HG03469 (cell line): ENCODE results near the gene PITPNB.

Experiments
- ATAC-seq: cut with Tn5 transposase; IDR thresholded peaks from one replicate; pipeline ENCODE4 v1.9.1; 2021; ENCODE audit warnings: mild to moderate bottlenecking, moderate library complexity, moderate number of reproducible peaks; ENCODE audit not compliant: unreplicated experiment

The PITPNB gene

GRCh38 chr22:27863001-27863400 lies 56.1 kb downstream of the PITPNB start:
- ATAC-seq, result no peak

DNA sequence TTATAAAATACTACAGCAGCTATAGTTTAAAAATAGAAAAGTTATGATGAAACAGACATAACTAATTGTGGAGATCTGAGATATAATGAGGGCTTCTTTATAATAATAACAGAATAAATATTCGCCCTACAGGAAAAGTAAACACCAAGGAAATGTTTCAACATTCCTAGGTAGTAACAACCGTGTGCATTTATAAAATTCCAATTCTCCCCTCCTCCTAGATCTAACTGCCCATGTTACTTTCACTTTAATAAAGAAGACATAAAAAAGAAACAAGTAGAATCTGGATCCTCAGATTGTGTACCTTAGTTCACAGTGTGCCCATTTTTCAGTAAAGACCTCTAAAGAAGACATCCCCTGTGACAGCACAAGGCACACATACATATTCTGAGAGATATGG lies 59.7 kb downstream of the PITPNB start:
- no peak for ATAC-seq

DNA sequence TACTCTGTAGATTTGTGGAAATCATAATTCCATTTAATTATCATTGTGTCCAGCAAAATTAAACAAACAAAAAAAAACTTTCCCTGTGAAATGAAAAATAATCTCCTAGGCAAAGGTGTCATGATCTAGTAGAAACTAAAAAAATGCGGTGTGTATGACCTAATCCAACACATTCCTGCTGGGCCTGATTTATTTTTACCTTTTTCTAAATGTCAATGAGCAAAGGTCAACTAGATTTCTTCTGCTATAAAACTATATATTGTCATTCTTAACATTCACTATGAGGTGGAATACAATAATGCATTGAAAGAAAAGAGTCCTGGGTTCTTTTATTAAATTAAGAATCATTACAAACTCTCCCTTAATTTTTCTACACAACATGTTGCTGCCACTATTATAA lies 60.4 kb downstream of the PITPNB start:
- ATAC-seq, result no peak

GRCh38 chr22:27857443-27857842 lies 61.6 kb downstream of the PITPNB start:
- ATAC-seq, result no peak

DNA sequence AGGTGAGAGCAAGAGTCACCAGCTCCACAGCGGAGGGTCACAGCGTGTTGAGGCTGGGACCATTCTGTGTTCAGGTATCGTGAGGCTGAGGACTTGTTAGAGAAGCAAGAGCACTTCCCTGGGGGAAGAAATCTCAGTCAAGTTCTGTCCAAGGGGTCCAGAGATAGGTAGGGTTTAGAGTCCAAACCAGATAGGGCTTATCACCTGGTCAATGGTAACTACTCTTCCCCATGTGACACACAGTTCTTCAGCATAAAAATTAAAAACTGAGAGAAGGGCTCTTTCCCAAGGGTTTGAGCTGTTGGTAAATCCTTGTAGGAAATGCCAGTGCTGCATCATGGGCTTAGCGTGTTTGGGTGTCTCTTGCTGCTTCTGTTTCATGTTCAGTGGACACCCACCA lies 62.7 kb downstream of the PITPNB start:
- no peak for ATAC-seq

DNA sequence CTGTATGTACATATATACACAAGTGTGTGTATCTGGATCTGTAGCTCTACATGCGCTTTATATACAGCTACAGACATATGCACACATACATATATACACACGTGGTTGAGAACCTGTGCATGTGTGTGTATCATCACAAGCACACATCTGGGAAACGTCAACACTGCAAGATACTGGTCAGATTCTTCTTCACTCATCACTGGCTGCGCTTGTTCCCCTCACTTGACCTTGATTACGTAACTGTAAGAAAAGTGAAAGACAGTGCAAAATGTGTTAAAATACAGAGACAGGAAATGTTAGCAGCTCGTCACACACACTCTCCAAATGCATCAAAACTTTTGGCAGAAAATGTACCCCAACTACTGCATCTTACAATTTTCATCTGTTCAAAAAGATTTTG lies 65.6 kb downstream of the PITPNB start:
- ATAC-seq, result no peak

DNA sequence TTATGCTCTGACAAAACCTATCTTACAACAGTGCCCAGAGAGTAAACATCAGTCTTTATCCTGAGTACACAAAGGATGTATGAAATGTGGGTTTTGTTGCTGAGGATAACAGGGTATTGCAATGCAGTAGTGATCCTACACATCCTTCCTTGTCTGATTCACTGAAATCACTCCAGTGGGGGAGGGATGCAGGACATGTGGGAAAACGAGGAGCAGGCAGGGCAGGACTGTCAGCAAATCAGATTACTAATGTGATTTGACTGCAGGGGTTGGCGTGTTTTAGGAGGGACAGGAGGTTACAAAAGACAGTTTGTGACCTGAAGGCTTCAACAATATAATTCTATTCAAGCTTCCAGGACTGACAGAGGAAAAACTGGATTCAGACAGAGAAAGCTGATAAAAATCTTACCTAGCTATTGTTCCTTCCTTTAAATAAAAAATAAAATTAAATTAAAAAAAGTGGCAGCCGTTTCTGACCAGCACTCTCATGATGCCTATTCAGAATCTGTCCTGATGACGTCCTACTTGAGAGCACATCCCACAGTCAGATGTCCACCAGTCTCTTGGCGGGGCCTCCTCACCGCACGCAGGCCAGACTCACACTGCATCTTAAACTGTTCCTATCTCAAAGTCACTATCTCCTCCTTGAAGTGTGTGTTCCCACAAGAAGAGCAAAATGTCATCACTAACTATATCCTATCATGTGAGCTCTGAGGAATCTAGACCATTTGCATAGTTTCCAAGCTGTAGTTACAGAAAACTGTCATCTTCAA lies 66.9 kb downstream of the PITPNB start:
- no peak for ATAC-seq

DNA sequence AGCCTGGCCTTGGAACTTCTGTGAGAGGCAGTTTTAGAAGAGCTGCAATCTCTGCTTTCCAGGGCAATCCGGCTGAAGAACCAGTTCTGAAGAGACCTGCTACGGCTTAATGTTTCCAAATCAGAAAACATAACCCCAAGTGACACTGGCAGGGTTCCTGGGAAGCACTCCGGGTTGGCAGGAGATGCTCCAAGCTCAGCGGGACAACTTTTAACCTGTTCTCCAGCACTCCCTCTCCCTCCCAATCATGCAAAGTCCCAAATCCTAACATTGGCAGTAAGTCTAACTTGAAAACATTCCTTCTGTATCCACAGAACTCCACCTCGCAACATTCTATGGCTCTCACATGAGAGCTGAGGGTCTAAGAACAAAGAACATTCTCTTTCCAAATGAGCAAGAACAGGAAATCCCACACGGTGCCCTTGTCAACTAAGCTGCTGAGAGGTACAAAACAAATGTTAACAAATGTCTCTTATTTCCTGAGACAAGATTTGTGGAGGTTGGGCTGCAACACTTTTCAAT lies 69.0 kb downstream of the PITPNB start:
- ATAC-seq, result no peak

DNA sequence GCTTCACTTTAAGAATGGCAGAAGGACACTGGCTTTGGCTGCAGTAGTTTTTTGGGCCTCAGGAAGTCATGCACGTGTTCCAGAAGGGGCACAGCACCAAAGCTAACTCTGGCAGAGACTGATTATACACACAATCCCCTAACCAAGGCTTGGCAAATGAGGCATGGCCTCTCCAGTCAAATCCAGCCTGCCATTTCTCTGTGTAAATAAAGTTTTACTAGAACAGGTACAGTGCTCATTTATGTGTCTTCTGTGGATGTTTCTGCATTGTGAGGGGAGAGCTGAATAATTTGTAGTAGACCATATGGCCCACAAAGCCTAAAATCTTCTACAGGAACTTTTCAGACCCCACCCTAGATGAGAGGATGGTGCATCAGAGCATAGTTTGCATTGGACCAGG lies 71.1 kb downstream of the PITPNB start:
- no peak for ATAC-seq

DNA sequence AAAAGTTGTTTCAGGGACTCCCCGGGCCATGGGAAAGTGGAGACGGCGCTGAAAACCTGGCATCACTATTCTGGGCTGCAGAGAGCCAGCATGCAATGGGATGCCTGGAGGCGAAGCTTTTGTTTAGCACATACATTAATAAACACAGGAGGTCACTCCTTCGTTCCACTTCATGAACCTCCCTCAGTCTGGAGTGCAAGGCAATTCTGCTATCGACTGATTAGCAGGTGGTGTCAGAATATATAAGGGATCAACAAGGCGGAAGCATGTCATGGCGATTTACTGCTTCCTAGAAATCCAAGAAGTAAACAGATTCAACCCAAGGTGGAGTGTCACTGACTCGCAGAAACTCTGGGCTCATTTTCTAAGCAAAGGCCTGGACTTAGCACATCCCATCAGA lies 72.1 kb downstream of the PITPNB start:
- ATAC-seq, result no peak

GRCh38 chr22:27846248-27846757 lies 72.8 kb downstream of the PITPNB start:
- ATAC-seq, result no peak

GRCh38 chr22:27845644-27846043 lies 73.4 kb downstream of the PITPNB start:
- no peak for ATAC-seq

DNA sequence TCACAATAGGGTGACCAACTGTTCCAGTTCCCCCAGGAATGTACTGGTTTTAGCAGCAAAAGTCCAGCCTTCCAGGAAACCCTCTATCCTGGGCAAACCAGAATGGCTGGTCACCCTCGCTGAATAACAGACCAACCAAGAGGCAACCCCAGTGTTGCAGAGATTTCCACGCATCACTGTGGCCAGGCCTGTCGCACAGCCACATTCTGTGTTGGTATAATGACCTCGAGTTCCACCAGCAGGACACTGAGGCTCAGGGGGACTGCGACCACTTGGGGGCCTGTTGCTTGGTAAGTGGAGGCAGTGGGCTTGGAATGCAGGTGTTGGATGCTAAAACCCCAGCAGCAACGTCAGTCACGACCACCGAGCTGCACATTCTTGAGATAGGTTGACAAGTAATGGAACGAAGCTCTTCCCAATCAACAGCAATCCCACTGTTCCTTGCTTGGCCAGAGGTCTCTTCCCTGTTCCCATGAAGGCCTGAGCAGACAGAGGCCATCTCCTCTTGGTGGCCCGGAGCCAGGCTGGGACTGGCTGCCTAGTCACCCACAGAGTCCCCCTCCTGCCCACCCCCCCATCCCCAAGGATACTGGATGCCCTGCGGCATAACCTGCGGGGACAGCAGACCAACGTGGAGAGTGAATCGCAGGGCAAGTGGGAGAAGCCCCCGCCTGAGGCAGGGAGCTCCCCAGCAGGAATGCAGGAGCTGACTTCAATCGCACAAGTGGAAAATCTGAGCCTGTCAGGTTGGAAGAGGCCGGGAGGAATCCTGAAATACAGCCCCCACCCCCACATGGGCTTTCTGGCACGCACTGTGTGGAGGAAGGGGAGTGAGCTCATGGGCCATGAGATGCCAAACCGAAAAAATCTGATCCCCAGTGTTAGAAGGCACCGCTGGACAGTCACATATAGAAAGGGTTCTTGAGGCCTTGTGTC lies 74.1 kb downstream of the PITPNB start:
- no peak for ATAC-seq

GRCh38 chr22:27844256-27844655 lies 74.8 kb downstream of the PITPNB start:
- no peak for ATAC-seq

DNA sequence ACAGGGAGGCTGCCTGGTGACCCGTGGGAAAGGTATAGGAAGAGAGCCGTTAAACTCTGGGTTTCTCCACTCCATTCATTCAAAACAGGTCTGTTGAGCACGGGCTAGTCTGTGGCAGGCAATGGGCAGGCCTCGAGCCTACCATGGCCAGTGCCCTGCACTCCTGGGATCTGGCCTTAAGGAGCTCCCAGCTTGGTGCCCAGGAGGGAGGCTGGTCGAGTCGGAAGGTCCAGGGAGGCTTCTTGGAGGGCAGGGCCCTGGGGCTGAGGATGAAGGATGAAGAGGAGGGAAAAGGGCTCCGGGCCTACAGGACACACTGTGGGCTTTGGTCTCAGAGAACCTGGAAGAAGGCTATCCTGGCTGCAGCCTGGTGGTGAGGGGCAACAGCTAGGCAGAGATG lies 75.6 kb downstream of the PITPNB start:
- ATAC-seq, result no peak

- no peak for ATAC-seq
Observed at GRCh38 chr22:27842669-27843431, 76.2 kb downstream of the PITPNB start.

GRCh38 chr22:27842201-27842600 lies 76.9 kb downstream of the PITPNB start:
- ATAC-seq, result no peak

DNA sequence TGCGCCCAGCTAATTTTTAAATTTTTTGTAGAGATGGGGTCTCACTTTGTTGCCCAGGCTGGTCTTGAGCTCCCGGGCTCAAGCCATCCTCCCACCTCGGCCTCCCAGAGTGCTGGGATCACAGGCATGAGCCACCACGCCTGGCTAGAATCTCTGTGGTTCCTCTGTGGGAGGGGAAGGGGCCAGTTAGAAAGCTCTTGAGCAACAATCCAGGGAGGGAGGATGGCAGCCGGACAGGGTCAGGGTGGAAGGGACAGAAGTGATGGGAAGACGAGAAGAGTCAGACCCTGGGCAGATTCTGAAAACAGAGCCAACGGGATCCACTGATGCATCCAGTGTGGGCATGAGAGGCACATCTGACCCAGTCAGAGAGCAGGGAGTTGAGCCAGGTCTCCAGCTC lies 78.6 kb downstream of the PITPNB start:
- no peak for ATAC-seq

DNA sequence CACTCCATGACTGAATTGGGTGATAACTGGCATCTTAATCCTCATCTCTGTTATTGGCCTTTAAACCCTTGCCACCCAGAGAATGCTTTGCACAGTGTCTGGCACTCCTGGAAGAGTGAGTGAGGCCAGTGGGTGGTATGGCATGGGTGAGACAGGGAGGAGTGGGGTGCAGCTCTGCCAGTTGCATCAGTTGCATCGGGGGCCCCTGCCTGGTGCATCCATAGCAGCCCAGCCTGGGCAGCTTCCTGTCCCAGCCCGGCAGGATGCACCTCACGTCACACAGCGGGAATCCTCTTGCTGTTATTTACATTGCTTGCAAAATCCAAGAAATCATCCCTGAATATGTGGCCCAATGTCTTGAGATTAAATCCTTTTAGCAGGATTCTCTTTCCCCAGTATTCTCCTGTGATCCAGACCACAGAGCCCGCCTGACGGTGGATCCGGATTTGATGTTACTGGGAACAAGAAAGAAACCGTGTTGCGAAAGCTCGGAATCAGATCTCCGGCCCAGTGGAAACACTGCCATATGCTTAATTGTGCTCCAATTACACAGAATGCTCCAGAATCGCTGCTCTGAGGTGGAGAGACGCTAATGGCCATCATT lies 79.9 kb downstream of the PITPNB start:
- no peak for ATAC-seq

GRCh38 chr22:27836181-27836580 lies 82.9 kb downstream of the PITPNB start:
- no peak for ATAC-seq
